GM19467 (cell line): ENCODE measurements around the gene SMYD3.
A peak's percentile ranks its signal among the peaks of the same experiment; 100 is the strongest.

ENCODE experiments used
- ATAC-seq: cut with Tn5 transposase; IDR thresholded peaks from one replicate; pipeline ENCODE4 v1.9.1; 2021; ENCODE audit warnings: mild to moderate bottlenecking, moderate library complexity; ENCODE audit not compliant: unreplicated experiment

SMYD3 gene

DNA sequence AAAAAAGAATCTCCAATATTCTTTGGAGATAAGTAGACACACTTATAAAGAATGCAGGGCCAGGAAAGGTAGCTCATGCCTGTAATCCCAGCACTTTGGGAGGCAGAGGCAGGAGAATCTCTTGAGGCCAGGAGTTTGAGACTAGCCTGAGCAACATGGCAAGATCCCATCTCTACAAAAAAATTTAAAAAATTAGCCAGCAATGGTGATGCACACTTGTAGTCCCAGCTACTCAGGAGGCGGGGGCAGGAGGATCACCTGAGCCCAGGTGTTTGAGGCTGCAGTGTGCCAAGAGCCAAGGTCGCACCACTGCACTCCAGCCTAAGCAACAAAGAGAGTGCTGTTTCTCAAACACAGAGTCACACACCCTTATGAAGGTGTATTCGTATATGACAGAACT, 385.0 kb downstream of the SMYD3 start:
- ATAC-seq = no peak

- ATAC-seq = no peak
Measured at GRCh38 chr1:246121533-246121932, 385.5 kb downstream of the SMYD3 start.

DNA sequence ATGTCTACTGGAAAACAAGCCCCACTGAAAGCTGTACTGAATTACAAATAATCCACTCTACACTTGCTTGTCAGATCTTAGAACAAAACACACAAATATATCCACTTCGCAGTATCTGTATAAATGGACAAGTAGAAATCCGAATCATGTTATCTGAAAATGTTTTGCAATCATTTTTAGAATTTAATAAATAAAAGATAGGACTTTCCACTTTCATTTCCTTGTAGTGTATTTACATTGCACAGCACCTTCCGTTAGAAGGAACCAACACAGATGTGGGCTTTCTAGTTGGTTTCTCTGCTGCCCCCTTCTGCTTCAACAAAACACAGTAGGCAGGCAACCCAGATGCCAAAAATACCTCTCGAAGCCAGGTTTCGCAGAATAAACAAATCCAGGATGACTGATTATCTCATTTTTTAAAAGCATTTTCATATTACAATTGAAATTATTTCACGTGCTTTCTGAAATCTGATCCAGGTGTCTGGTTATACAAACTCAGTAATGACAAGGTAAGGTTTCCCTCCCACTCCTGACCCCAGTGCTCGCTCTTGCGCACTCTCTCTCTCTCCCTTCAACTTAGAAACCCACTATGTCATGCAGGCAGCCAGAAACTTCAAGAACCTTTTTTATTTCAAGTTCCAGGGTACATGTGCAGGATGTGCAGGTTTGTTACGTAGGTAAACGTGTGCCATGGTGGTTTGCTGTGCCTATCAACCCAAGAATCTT, 389.9 kb downstream of the SMYD3 start:
- peak; percentile 94 for ATAC-seq

DNA sequence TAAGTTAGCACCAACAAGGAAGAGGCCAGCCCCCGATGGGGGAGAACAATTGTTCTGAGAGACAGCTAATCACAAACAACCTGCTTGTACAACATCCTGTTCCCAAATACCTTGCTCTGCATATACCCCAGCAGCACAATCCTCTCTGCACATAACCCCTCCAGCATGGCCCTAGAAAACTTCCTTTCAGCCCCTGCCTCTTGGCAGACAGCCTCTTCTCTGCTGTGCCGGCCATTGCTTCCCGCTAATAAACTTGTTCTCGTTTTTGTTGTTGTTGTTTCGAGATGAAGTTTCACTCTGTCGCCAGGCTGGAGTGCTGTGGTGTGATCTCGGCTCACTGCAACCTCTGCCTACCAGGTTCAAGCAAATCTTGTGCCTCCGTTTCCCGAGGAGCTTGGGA, 392.7 kb downstream of the SMYD3 start:
- no peak for ATAC-seq

DNA sequence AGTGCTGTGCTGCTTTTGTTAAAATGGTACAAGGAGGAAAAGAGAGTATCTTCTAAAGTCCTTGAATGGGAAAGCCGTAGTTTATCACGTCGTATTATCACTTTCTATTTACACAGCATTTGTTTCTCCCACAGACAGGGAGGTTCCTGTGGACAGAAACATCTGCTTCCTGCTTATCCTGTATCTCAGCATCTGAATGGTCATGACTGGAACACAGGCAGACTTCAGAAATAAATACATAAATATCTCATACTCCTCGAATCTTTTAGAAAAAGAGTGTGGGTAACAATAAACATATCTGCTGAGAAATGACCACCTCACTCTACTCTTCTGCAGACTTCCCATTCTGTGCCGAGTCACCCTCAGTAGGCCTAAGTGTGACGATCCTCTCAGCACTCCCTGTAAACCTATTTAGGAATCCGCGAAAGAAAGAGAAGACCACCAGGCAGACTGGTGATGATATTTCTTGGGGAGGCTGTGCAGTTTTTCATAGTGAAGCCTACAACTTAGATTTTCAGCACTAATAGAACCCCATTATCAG, 393.5 kb downstream of the SMYD3 start:
- ATAC-seq = no peak

GRCh38 chr1:246111570-246111969, 395.5 kb downstream of the SMYD3 start:
- ATAC-seq = no peak

DNA sequence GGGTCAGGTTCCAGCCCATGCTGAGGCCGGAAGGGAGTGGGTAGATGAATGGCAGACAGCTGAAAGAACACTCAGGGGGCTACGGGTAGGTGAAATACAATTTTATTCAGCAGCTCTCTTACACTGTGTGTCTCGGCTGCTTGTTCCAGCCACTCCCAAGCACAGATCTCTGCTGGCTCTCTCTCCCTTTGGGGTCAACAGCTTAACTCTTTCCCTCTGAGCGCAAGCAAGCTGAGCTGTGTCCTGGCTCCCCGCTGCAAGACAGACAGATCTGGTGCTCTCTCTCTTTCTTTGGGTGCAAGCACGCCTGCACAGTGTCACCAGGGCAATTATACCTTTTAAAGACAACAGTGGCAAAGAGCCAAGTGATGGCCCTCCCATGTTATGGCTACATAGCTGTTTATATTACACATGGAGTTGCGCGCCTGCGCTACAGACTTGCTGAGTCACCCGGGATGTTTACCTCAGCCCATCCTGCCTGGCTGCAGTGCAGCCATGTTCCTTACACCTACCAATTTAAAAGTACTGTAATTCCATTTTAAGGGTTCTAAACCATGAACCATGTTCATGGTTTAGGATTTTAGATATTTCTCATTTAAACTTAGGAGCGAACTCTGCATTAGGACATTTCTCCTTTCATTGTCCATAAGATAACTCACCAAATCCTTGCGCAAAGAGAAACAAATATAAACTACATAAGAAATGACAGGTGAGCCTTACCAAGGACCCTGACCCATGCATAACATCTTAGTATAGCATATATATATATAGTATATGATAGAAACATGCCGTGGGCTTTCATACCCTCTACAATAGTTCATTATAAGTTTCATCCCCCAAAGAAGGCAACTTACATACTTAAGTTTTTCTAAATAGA, 396.5 kb downstream of the SMYD3 start:
- ATAC-seq = no peak

GRCh38 chr1:246108278-246108925, 398.7 kb downstream of the SMYD3 start:
- no peak for ATAC-seq

GRCh38 chr1:246107516-246108277, 399.4 kb downstream of the SMYD3 start:
- no peak for ATAC-seq

GRCh38 chr1:246106342-246106763, 400.7 kb downstream of the SMYD3 start:
- ATAC-seq = no peak

DNA sequence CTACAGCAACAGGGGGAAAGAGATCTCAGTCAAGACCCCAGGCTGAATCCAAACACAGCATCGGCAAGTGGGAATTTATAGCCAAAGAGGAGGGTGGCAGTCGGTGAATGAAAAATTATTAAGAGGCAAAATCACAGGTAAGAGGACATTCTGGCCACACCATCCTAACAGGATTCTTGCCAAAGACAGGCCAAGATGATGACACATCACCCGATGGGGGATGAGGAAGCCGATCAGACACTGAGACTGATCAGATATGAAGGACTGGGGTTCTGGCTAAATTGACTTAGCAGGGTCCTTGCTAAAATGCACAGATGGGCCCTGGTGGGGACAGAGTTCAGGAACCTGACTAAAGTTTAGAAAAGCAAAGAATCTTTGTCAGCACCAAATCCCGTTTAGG, 402.2 kb downstream of the SMYD3 start:
- ATAC-seq = no peak

- no peak for ATAC-seq
Measured at GRCh38 chr1:246099570-246099969, 407.5 kb downstream of the SMYD3 start.

DNA sequence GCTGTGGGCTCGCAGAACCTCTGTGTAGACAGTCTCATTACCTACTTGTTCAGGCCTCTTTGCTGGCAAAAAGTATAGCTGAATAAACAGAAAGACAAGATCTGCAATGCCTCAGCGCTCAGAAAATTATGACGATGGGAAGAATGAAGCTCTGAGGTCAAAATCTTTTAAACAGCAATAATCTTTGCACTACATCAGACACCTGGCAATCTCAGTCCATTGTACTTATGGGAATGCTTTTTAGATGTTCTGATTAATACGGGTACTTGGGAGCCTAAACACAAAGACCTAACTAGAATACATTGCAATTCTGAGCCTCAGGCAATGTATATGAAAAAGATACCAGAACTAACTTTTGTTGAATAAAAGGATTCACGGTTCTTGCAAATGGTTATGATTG, 410.7 kb downstream of the SMYD3 start:
- no peak for ATAC-seq

DNA sequence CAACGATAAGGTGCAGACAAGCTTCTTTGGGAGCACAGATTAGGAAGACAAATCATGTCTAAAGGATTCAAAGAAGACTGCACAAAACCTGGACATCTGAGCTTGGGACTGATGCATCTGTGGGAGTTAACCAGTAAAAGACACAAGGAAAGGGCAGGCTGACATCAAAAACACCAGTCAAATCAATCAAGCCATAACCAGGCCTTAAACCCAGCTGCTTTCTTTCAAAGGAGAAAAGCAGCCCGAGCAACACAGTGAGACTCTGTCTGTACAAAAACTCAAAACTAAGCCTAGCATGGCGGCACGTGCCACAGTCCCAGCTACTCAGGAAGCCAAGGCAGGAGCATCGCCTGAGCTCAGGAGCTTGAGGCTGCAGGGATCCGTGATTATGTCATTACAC, 411.6 kb downstream of the SMYD3 start:
- ATAC-seq = no peak

DNA sequence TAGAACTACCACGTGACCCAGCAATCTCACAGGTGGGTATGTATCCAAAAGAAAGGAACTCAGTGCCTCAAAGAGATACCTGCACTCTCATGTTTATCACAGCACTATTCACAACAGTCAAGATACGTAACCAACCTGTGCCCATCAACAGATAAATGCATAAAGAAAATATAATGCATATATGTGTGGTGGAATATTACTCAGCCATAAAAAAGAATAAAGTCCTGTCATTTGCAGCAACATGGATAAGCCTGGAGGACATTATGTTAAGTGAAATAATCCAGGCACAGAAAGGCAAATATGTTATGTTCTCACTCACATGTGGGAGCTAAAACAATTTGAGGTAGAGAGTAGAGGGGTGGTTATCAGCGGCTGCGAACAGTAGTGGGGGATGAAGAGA, 413.8 kb downstream of the SMYD3 start:
- ATAC-seq = no peak

GRCh38 chr1:246092136-246092535, 414.9 kb downstream of the SMYD3 start:
- no peak for ATAC-seq

- ATAC-seq = no peak
Measured at GRCh38 chr1:246091477-246091876, 415.6 kb downstream of the SMYD3 start.

DNA sequence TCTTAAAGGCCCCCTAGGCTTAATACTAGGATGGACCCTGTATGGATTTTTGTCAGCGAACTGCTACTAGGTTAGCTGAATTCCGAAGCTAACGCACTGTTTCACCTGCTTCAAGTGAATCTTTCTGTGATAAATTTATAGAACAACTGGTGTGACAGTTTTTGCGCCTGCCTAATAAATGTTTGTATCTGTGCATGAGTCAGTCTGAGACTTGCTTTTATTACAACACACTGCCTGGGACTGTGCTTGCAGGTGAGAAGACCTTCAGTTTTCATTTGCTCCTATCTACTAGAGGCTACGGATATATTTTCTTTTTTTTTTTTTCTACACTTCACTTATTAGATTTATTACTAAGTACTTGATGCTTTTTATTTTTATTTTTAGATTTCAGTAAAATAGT, 420.9 kb downstream of the SMYD3 start:
- ATAC-seq = no peak

GRCh38 chr1:246083416-246083815, 423.7 kb downstream of the SMYD3 start:
- ATAC-seq = no peak

DNA sequence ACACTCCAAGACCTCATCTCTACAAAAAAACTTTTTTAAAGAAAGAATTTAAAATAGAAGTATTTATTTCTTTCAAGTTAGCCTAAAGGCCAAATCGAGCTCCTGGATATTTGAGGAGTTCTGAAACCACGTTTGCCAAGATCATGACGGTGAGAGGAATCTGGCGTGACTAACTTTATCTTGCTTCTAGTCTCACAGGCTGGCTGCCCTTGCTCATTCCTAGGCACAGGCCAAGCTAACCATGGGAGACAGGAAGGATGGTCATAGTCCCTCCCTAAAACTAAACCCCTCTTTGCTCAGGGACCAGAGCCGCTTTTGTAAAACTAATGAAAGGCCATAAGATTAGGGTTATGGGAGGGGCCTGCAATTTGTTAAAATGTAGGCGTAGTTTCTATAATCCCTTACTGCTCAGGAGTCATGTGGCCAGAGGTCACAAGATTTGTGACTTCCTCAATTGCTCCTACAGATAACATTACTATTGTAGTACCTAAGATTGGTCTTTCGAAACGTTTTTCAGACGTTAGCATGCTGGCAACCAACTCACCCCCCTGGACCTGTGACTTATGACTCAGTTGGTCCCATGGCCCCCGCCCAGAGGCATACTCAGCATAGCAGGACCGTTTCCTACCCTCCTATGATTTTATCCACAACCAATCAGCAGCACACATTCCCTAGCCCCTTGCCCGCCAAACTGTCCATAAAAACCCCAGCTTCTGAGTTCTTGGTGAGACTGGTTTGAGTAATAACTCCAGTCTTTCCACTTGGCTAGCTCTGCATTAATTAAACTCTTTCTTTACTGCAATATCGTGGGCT, 425.0 kb downstream of the SMYD3 start:
- ATAC-seq = no peak
